ENCODE measurements around the gene CEP170B.

DNA sequence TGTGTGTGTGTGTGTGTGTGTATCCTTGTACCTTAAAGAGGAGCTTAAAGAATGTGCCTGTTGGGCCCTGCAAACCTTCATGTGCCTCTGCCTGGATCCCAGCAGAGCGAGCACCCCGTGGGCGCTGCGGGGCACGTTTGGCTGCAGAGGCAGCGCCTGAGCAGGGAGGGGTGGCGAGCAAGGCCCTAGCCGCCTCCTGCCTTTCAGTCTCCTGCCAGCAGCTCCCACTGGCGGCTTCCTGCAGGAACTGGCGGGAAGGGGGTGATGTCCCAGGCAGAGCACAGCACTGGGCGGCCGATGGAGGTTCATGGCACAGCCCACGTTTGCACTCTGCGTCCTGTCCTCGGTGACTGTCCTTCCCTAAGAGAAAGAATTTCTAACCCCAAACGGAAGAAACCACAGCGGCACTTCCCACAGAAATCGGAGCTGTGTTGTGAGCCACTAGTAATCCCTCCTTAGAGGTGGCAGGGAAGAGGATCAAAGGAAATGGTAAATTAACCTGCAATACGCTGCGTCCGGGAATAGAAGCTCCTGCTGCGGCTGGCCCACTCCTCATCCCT lies 44.3 kb upstream of the CEP170B start:
- TF ChIP-seq YY1 (IDR thresholded peaks at IDR 0.05; ENCODE audit: low read depth, low read length) (no peak), POLR2AphosphoS5 (IDR thresholded peaks at IDR 0.05; ENCODE audit: low read depth, low read length) (no peak), RNF2 (IDR thresholded peaks at IDR 0.05; ENCODE audit: borderline replicate concordance, low read depth, low read length, missing control alignments, poor library complexity, severe bottlenecking) (no peak), MAX (IDR thresholded peaks at IDR 0.05) (peak; percentile 71), EZH2 (IDR thresholded peaks at IDR 0.05; ENCODE audit: low read depth, low read length, severe bottlenecking) (no peak), EP300 (IDR thresholded peaks at IDR 0.05; ENCODE audit: borderline replicate concordance in 1 of 2, low read depth in 2 of 2, low read length in 2 of 2) (peak in 1 of 2 experiments; percentile 84; a peak in 1 of 3 replicates), KDM1A (IDR thresholded peaks at IDR 0.05; ENCODE audit: borderline replicate concordance, low read length) (no peak), CTCF (IDR thresholded peaks at IDR 0.05; ENCODE audit: control extremely low read depth in 1 of 3, insufficient read depth in 1 of 3, low read depth in 1 of 3, low read length in 3 of 3) (peak; percentile 67 to 73 (median 69))
- TF ChIP-seq, protein P1, sequence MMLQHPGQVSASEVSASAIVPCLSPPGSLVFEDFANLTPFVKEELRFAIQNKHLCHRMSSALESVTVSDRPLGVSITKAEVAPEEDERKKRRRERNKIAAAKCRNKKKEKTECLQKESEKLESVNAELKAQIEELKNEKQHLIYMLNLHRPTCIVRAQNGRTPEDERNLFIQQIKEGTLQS (IDR thresholded peaks at IDR 0.05; ENCODE audit: insufficient read depth, low read depth, low read length): no peak

Measured in H1 (cell line).